K562 (cell line): ENCODE measurements around the gene PIP5KL1. TPM values are rescaled to one million over a fixed set of nuclear protein-coding genes. Genes with fewer than 3 reads are reported as not detected.

ENCODE experiments used
- CREM ChIP-seq: IDR thresholded peaks from 2 replicates; pipeline ENCODE4 v1.6.1; 2014; ENCODE audit warnings: antibody characterized with exemption, low read depth
- HDAC1 ChIP-seq, 2 experiments: fragments of 450-650 bp; IDR thresholded peaks; 2 replicates each; pipeline ENCODE4 v1.6.1; 2016 to 2017; ENCODE audit warnings: inconsistent platforms in 1 of 2, mild to moderate bottlenecking in 1 of 2, moderate library complexity in 1 of 2
- HDGF ChIP-seq: fragments of 450-650 bp; IDR thresholded peaks from 2 replicates; pipeline ENCODE4 v1.6.1; 2016
- HLTF ChIP-seq: fragments of 450-650 bp; IDR thresholded peaks from 2 replicates; pipeline ENCODE4 v1.6.1; 2016
- MAFK ChIP-seq: IDR thresholded peaks from 2 replicates; pipeline ENCODE4 v1.6.1; 2011; ENCODE audit warnings: low read length, improper control_type of control experiment
- OTX1 ChIP-seq: fragments of 450-650 bp; formaldehyde crosslinking; IDR thresholded peaks from 2 replicates; pipeline ENCODE4 v1.4.0; 2022; ENCODE audit warnings: mild to moderate bottlenecking
- PBX2 ChIP-seq, 2 experiments: IDR thresholded peaks in 1 of 2; conservative IDR thresholded peaks in 1 of 2; 2 replicates each; pipeline ENCODE4 v1.6.1; 2016; ENCODE audit warnings: low read depth in 2 of 2, mild to moderate bottlenecking in 1 of 2, missing compliant biosample characterization in 1 of 2, missing genetic modification characterization in 1 of 2, moderate library complexity in 1 of 2
- PKNOX1 ChIP-seq: fragments of 450-650 bp; IDR thresholded peaks from 2 replicates; pipeline ENCODE4 v1.6.1; 2016
- POLR2AphosphoS5 ChIP-seq: IDR thresholded peaks from 2 replicates; pipeline ENCODE4 v1.6.1; 2011; ENCODE audit warnings: mild to moderate bottlenecking, low read depth, low read length, moderate library complexity; ENCODE audit not compliant: control insufficient read depth, insufficient read depth
- REST ChIP-seq, 2 experiments: fragments of 450-650 bp; formaldehyde crosslinking in 1 of 2; IDR thresholded peaks; 2 replicates each; pipeline versions ENCODE4 v1.4.0 to v1.6.1; 2014 to 2020; ENCODE audit warnings: mild to moderate bottlenecking in 2 of 2, borderline replicate concordance in 1 of 2, low read depth in 1 of 2
- TBL1XR1 ChIP-seq, 2 experiments: IDR thresholded peaks; 2 replicates each; pipeline ENCODE4 v1.6.1; 2012; ENCODE audit warnings: improper control_type of control experiment in 2 of 2, low read length in 2 of 2, mild to moderate bottlenecking in 1 of 2
- ZNF263 ChIP-seq: sonication (generic); formaldehyde crosslinking; IDR thresholded peaks from 2 replicates; pipeline ENCODE4 v1.8.0; 2022; ENCODE audit warnings: mild to moderate bottlenecking, missing genetic modification reagents, borderline replicate concordance
- ZNF316 ChIP-seq: fragments of 450-650 bp; IDR thresholded peaks from 2 replicates; pipeline ENCODE4 v1.6.1; 2016
- polyA plus RNA-seq, 8 experiments: library from polyadenylated mRNA; depleted of rRNA in 4 of 8; stranded (reverse) in 5 of 8; unstranded in 3 of 8; fragments of >200 nt; fragmentation: Nextera tagmentation in 2 of 8; fragmentation: Illumina TruSeq in 1 of 8; extraction: Ambion mirVana in 2 of 8; extraction: Trizol in 1 of 8; gene quantifications; 2 replicates each; pipeline versions ENCODE4 v1.2.1 to v1.2.3, GENCODE V29; 2011 to 2014; ENCODE audit warnings: inconsistent platforms in 1 of 8, missing spikeins in 1 of 8
- total RNA-seq, 7 experiments: library from RNA; depleted of rRNA in 6 of 7; stranded (reverse); fragments of >200 nt in 6 of 7; fragmentation: Illumina TruSeq in 2 of 7; extraction: Trizol in 2 of 7; gene quantifications; 2 replicates each; pipeline versions ENCODE4 v1.2.1 to v1.2.3, GENCODE V29; 2011 to 2021; ENCODE audit warnings: low replicate concordance in 1 of 7

The PIP5KL1 gene
- total and polyA plus RNA-seq, 9 of the 15 experiments (the other 6 are each of a cell fraction or from before 2014, with no cell fraction given): 0.18 to 4.8 (median 1.2) TPM

- peak; percentile 61; the same call in 1 of the 2 replicates for TF ChIP-seq POLR2AphosphoS5
- peak; percentile 70; the same call in 1 of the 2 replicates for TF ChIP-seq PKNOX1
- TF ChIP-seq ZNF316: peak; percentile 91
- no peak for TF ChIP-seq OTX1 (CRISPR knock-in tag)
- TF ChIP-seq MAFK: peak; percentile 74
- peak in 1 of 2 experiments; percentile 79; a peak in 1 of 4 replicates for TF ChIP-seq HDAC1 (IDR thresholded peaks at IDR 0.05)
- 0 out of 2 replicates have a peak, but pooled peaks have one; percentile 36 for TF ChIP-seq HLTF
- no peak for TF ChIP-seq PBX2 (CRISPR knock-in tag; IDR thresholded peaks at IDR 0.05; ENCODE audit: low read depth)
- TF ChIP-seq PBX2 (tag; conservative IDR thresholded peaks at IDR 0.05; ENCODE audit: low read depth): peak; percentile 86
- TF ChIP-seq CREM: peak; percentile 63
- TF ChIP-seq TBL1XR1 (IDR thresholded peaks at IDR 0.05; ENCODE audit: low read length in 2 of 2): 0 out of 4 replicates have a peak, but pooled peaks of 1 of the 2 experiments have one; percentile 33
- TF ChIP-seq ZNF263 (CRISPR knock-in tag): no peak
- TF ChIP-seq HDGF: peak; percentile 81
- no peak for TF ChIP-seq REST (IDR thresholded peaks at IDR 0.05; ENCODE audit: borderline replicate concordance)
- TF ChIP-seq REST (CRISPR knock-in tag; IDR thresholded peaks at IDR 0.05; ENCODE audit: low read depth): no peak
These were observed 5.2 kb upstream of the PIP5KL1 start (continued) for GRCh38 chr9:127935765-127936221.
